ENCODE measurements around the gene CLTC. TPM values are rescaled to one million over a fixed set of nuclear protein-coding genes. Genes with fewer than 3 reads are reported as not detected.
"Not testable (repeated sequence)": the region's sequence is repeated elsewhere in the genome, so short reads cannot be mapped to it uniquely, and the experiment has no call there.

The CLTC gene
- total RNA-seq, 1 donor from 2014 or later, result 210 TPM

DNA sequence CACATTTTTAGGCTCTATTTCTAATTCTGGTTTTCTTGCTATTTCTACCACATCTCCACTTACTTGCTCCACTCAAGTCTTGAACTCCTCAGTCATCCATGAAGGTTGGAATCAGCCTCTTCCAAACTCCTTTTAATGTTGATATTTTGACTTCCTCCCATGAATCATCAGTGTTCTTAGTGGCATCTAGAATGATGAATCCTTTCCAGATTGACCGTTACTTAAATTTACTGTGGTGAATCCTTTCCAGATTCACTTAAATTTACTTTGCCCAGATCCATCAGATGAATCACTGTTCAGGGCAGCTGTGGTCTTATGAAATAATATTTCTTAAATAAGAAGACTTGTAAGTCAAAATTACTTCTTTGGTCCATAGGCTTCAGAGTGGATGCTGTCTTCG lies 32.4 kb downstream of the CLTC start:
- H3K4me3 ChIP-seq, result no peak overlapping the region
- intact Hi-C loops (cut with DNase I), result loop anchor here (10.0 kb wide), 1 partner anchor 413 kb away; no protein-coding TSS in a partner anchor
- H3K27me3 ChIP-seq, result no peaks in the 10 kb centered on the region
- no peaks in the 10 kb centered on the region for H3K4me1 ChIP-seq
- DNase-seq, result no peak
- no peaks in the 10 kb centered on the region for H3K9me3 ChIP-seq
- peaks cover 97% of the 10 kb centered on the region for H3K36me3 ChIP-seq
- ATAC-seq, result no peak
- H3K27ac ChIP-seq, result no peak overlapping the region
- no peak for TF ChIP-seq CTCF (IDR thresholded peaks at IDR 0.05)

DNA sequence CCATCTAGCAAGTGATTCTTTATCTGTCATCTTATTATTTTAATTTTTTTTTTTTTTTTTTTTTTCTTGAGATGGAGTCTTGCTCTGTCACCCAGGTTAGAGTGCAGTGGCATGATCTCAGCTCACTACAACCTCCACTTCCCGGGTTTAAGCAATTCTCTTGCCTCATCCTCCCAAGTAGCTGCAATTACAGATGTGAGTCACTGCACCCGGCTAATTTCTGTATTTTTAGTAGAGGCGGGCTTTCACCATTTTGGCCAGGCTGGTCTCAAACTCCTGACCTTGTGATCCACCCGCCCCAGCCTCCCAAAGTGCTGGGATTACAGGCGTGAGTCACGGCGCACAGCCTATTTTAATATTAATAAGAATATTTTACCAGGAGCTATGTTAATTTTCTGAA lies 36.9 kb downstream of the CLTC start:
- peak; percentile 70 for ATAC-seq
- H3K36me3 ChIP-seq, result peaks cover 99% of the 10 kb centered on the region
- H3K27ac ChIP-seq, H3K4me1 ChIP-seq, DNase-seq, H3K9me3 ChIP-seq, H3K4me3 ChIP-seq, H3K27me3 ChIP-seq: not testable (repeated sequence)
- intact Hi-C loops (cut with DNase I), result loop anchor here (10.0 kb wide), 1 partner anchor 408 kb away; no protein-coding TSS in a partner anchor

GRCh38 chr17:59666235-59666634 lies 46.5 kb downstream of the CLTC start:
- Histone ChIP-seq H3K9me3 (no peaks in the 10 kb centered on the region), H3K27me3 (no peaks in the 10 kb centered on the region), H3K27ac (no peak overlapping the region), H3K36me3 (peaks cover 99% of the 10 kb centered on the region), H3K4me3 (no peak overlapping the region), H3K4me1 (peaks cover 20% of the 10 kb centered on the region)
- no peak for TF ChIP-seq CTCF (IDR thresholded peaks at IDR 0.05)
- intact Hi-C loops (cut with DNase I), result no loop called here
- DNase-seq (no peak), ATAC-seq (no peak)

DNA sequence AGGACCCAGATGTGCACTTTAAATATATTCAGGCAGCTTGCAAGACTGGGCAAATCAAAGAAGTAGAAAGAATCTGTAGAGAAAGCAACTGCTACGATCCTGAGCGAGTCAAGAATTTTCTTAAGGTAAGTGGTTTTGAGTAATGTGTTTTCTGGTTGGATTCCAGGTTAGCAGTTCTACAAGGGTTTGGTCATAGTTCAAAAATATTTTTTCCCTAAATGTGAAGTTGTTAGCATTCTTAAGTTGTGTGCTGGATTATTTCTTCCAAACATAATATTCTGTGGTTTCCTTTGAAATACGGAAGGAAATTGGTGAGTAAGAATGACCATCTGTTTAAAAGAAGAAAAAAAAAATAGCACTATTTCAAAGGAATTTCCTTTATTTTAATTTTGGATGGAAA lies 49.1 kb downstream of the CLTC start:
- peaks cover 99% of the 10 kb centered on the region for H3K36me3 ChIP-seq
- ATAC-seq, result no peak

GRCh38 chr17:59669411-59669810 lies 49.7 kb downstream of the CLTC start:
- no peak for TF ChIP-seq CTCF (IDR thresholded peaks at IDR 0.05)
- Histone ChIP-seq H3K4me1 (peaks cover 20% of the 10 kb centered on the region), H3K27me3 (no peaks in the 10 kb centered on the region), H3K4me3 (no peak overlapping the region), H3K27ac (peak overlapping the region; percentile 26), H3K36me3 (peaks cover 99% of the 10 kb centered on the region), H3K9me3 (no peaks in the 10 kb centered on the region)
- ATAC-seq (no peak), DNase-seq (no peak)
- intact Hi-C loops (cut with DNase I), result no loop called here

More for the DNA sequence above, 49.1 kb downstream of the CLTC start:
- no peaks in the 10 kb centered on the region for H3K27me3 ChIP-seq
- TF ChIP-seq CTCF (IDR thresholded peaks at IDR 0.05), result no peak
- H3K27ac ChIP-seq, result peak overlapping the region; percentile 26
- H3K4me1 ChIP-seq, result peaks cover 20% of the 10 kb centered on the region
- H3K9me3 ChIP-seq, result no peaks in the 10 kb centered on the region
- DNase-seq, result no peak
- H3K4me3 ChIP-seq, result no peak overlapping the region
- intact Hi-C loops (cut with DNase I), result no loop called here

DNA sequence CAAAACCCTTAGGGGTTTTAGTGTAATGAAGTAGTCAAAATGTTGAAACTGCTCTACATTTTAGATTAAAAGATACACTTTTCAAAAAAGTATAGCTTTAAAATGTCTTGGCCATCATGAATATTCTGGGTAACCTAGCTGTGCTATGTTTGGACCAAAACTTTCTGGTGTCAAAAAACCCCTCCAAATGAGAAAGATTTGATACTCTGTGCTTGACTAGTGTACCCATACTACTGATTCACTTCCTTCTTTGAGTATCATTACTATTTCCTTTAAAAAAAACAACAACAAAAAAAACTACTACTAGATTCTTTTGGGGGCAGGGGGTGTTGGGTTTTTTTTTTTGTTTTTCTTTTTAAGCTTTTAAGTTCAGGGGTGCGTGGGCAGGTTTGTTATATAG lies 50.2 kb downstream of the CLTC start:
- DNase-seq, result no peak

More for the DNA sequence above, 50.2 kb downstream of the CLTC start:
- Histone ChIP-seq H3K27me3 (no peaks in the 10 kb centered on the region), H3K36me3 (peaks cover 99% of the 10 kb centered on the region), H3K9me3 (no peaks in the 10 kb centered on the region), H3K4me1 (peaks cover 20% of the 10 kb centered on the region), H3K27ac (no peak overlapping the region), H3K4me3 (no peak overlapping the region)
- no peak for ATAC-seq
- intact Hi-C loops (cut with DNase I), result no loop called here
- no peak for TF ChIP-seq CTCF (IDR thresholded peaks at IDR 0.05)

Measured in upper lobe of right lung (tissue), 1 donor.